HG02981 (cell line): ENCODE results near the gene C22orf23.

ENCODE experiments used
- ATAC-seq: cut with Tn5 transposase; IDR thresholded peaks from one replicate; pipeline ENCODE4 v1.9.1; 2021; ENCODE audit warnings: mild to moderate bottlenecking, moderate library complexity; ENCODE audit not compliant: unreplicated experiment

C22orf23 gene

DNA sequence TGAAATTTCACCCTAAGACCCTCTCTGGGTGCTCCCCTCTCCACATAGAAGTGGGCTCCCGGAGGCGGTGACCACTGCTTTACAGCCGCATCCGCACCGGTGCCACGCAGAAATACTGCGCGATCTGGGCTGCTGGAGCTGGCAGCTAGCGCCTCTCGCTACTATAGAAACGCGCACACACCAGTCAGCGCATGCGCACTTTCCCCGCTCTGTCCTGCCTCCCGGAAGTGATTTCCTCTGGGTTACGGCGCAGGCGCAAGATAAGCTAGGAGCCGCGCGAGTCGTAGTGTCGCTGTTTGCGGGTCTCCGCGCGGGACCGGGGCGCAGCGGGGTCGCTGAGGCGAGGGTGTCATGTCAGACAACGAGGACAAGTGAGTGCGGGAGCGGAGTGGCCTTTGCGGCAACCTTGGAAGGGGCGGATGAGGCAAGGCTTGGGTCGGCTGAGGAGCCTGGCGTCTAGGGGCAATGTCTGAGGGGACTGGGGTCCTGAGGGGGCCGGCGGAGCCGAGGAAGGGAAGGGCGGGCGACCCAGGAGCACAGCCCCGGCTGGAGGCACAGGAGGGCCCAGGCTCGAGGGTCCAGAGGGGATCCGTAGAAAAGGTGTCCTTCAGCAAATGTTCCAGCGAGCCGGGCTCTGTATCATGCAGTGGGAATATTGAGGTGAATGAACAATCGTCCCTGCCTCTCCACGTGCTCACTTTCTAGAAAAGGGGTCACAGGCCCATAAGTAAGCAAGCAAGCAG lies at the start of gene C22orf23, which contains the start of gene POLR2F:
Gene C22orf23 (minus strand): TSS at position 165 of the 743 bp plus-strand sequence. CDS start 452 bp downstream, outside the sequence.
Gene POLR2F (plus strand): TSS at position 263 of the 743 bp plus-strand sequence. CDS start 89 bp downstream, at position 352.
- ATAC-seq: peak; percentile 87

- ATAC-seq: no peak
Observed at GRCh38 chr22:37999640-38000272, 46.4 kb upstream of the C22orf23 start.

DNA sequence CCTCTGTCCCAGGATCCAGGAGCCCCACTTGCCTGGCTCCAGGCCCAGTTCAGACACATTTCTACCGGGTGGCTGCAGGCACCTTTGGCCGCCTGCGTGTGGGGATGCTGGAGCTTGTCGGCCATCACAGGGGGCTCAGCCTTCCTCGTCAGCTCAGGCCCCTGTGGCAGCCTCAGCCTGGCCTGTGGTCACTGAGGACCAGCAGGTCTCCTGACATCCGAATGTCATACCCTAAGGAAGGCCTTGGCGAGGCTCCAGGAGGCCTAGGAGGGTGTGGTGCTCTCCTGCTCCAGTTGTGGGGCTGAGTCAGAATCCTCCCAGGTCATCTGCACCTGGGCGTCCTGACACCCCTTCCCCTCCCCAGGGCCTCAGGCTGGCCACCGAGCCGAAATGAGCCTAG lies 45.8 kb upstream of the C22orf23 start:
- no peak for ATAC-seq

- ATAC-seq: no peak
Observed at GRCh38 chr22:37998543-37998942, 45.1 kb upstream of the C22orf23 start.

DNA sequence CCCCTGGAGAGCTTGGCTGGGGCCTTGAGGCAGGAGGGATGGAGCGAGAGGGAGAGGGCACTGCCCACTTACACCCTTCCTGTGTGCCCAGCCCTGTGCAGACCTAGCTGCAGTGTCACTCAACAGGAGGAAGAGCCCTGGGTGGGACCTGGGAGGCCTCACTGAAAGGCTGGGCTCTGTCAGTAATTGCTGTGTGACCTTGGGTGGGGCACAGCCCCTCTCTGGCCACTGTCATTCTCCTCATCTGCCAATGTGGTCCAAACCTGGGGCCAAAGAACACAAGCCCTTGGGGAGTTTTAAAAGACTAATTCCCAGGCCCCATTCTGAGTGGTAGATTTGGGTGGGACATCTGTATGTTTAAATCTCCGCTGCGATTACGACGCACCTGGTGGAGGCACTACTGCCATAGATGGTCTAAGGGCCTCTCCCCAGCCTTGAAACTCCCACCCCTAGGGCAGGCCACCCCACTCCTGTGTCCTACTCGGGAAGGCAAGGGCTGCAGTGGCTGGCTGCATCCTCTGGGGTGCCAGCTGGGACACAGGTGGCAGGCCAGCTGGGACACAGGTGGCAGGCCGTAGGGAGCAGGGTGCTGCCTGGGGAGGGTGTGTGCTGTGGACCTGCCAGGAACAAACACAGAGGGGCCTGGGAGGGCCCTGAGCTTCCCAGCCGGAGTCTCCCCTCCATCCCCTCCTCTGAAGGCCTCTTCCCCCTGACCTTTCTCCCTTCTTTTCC lies 43.3 kb upstream of the C22orf23 start:
- ATAC-seq: no peak

- no peak for ATAC-seq
Observed at GRCh38 chr22:37996079-37996478, 42.7 kb upstream of the C22orf23 start.

- no peak for ATAC-seq
Observed at GRCh38 chr22:37995460-37995859, 42.1 kb upstream of the C22orf23 start.

DNA sequence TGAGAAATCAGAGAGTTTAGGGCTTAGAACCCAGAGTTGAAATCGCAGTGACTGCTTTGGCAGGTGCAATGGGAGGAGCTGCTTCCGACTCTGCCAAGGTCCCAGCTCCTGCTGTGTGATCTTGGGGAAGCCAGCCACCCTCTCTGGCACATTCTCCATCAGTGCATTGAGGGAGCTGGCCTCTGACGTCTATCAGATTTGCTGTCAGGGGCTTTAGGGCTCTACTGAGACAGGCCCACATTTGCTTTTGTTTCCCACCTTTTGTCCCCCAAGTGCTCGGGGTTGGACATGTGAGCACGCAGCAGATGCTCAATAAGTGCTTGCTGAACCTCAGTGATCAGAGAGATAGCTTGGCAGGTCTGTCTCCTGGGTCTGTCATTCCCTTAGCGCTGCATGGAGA lies 41.6 kb upstream of the C22orf23 start:
- ATAC-seq: no peak

DNA sequence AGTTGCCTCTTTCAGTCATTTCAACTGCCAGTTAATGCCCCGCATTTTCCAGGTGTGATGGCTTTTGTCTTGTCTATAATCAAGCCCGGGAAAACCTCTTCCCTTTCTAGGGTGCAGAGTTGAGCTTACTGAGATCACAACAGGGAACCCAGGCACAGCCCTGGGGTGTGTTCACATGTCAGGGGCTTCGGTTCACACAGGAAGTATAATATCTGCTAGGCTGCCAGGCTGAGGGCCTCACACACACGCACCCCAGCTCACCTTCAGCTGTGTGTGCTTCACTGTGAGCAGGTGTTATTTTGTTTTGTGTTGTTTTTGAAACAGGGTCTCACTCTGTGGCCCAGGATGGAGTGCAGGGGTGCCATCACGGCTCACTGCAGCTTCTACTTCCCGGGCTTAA lies 40.6 kb upstream of the C22orf23 start:
- ATAC-seq: no peak

- no peak for ATAC-seq
Observed at GRCh38 chr22:37991731-37992442, 38.5 kb upstream of the C22orf23 start.

GRCh38 chr22:37990862-37991261 lies 37.5 kb upstream of the C22orf23 start:
- no peak for ATAC-seq

DNA sequence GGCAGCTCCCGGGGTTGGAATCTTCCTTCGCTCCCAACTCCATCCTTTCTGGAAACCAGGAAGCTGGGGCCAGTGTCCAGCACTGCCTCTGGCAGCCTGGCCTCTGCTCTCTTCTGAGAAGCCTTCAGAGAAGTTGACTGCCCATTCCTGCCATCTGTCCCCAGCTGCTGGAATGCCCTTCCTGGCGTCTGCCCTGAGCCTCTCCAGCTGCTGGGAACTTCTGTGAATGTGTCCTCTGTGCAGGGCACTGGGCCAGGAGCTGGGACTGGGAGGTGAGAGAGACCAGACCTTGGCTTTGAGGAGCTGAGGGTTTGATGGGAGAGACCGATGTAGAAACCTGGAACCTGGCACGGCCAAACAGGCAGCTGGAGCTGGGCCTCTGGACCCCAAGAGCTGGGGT lies 36.9 kb upstream of the C22orf23 start:
- ATAC-seq: no peak

- no peak for ATAC-seq
Observed at GRCh38 chr22:37989146-37990045, 36.0 kb upstream of the C22orf23 start.

GRCh38 chr22:37986371-37986770 lies 33.0 kb upstream of the C22orf23 start:
- ATAC-seq: no peak

- no peak for ATAC-seq
Observed at GRCh38 chr22:37985751-37986281, 32.4 kb upstream of the C22orf23 start.

GRCh38 chr22:37985050-37985585 lies 31.7 kb upstream of the C22orf23 start:
- ATAC-seq: no peak

DNA sequence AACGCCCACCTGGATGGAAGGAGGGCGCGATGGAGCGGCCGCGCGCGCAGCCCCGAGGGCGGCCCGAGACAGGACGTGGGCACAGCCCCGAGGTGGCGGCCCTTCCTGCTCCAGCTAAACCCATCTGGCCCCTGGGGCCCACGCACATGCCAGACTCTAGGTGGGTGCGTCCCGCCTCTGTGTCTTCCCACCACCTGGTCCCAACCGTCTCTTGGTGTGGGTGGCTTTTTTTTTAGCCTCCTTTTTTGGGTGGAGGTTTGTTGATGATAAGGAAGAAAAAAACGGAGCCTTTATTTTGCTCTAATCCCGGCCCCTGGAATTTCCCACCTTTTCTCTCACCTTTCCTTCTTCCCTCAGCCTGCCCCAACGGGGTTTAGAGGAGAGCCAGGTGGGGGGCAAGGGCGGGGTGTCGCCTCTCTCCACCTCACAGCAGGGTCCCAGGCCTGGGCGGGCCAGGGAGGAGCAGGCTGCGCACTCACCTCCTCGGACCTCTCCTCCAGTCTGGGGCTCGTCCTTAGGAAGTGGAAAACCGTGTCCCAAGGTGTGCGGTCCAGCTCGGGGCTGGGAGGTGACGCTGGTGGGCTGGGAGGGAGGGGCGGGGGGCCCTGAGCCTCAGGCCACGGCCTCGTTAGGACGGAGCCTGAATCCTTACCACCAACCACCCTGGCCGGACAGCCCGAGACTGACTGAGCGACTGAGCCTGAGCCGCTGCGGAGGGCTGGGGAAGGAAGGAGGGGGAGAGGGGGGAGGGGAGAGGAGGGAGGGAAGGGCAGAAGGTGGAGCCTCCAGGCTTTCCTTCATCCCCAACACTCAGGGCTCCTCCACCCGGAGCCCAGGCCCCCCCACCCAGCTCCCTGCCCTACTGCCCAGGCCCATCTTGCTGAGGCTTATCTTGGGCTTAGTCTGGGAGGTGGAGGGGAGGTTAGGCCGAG lies 30.7 kb upstream of the C22orf23 start, which contains the start of gene SOX10:
Gene SOX10 (minus strand): TSS at position 696 of the 932 bp plus-strand sequence. CDS start 771 bp downstream, outside the sequence.
- ATAC-seq: no peak
